SU-DHL-6 (cell line): ENCODE measurements around the gene ATF6.

Experiments used
- H2AFZ ChIP-seq: fragments of 200-600 bp; sonication (generic); 2 replicates; pipeline ENCODE4 v1.6.1; 2014; ENCODE audit warnings: low read depth, mild to moderate bottlenecking, moderate library complexity, mixed read lengths, antibody characterized with exemption, low read length; ENCODE audit not compliant: severe bottlenecking
- H3F3A ChIP-seq: fragments of 200-600 bp; shearing (Covaris generic); 2 replicates; pipeline ENCODE4 v1.6.0; 2016; ENCODE audit warnings: antibody characterized with exemption, mild to moderate bottlenecking; ENCODE audit not compliant: insufficient read depth
- H3K27ac ChIP-seq: fragments of 200-600 bp; sonication (generic); 2 replicates; pipeline ENCODE4 v1.5.1; 2016; ENCODE audit warnings: low read depth, mild to moderate bottlenecking, low read length, moderate library complexity, mixed read lengths
- H3K27me3 ChIP-seq: fragments of 200-600 bp; sonication (generic), shearing (Covaris generic); 2 replicates; pipeline ENCODE4 v1.6.0; 2014; ENCODE audit warnings: mild to moderate bottlenecking, low read length
- H3K36me3 ChIP-seq: fragments of 200-600 bp; sonication (generic); 2 replicates; pipeline ENCODE4 v1.6.1; 2014; ENCODE audit warnings: mild to moderate bottlenecking, low read length, mixed read lengths
- H3K4me2 ChIP-seq: fragments of 300-600, 200-600 bp; shearing (Covaris generic), sonication (generic); 2 replicates; pipeline ENCODE4 v1.6.0; 2014; ENCODE audit warnings: low read length, low read depth, mild to moderate bottlenecking; ENCODE audit not compliant: poor library complexity, severe bottlenecking
- H3K4me3 ChIP-seq: fragments of 200-600 bp; sonication (generic); 2 replicates; pipeline ENCODE4 v1.5.1; 2014; ENCODE audit warnings: antibody characterized with exemption, low read length, mild to moderate bottlenecking, mixed read lengths; ENCODE audit not compliant: insufficient read depth, poor library complexity, severe bottlenecking
- H3K79me2 ChIP-seq: fragments of 200-600 bp; sonication (generic); 2 replicates; pipeline ENCODE4 v1.6.1; 2014; ENCODE audit warnings: mild to moderate bottlenecking, low read length, moderate library complexity; ENCODE audit not compliant: insufficient read depth
- H3K9ac ChIP-seq: fragments of 200-600 bp; sonication (generic); 2 replicates; pipeline ENCODE4 v1.7.0; 2014; ENCODE audit warnings: mild to moderate bottlenecking, low read length
- H3K9me2 ChIP-seq: fragments of 200-600 bp; sonication (generic); replicated peaks from 2 replicates; pipeline ENCODE4 v1.6.1; 2014; ENCODE audit warnings: low read length; ENCODE audit not compliant: insufficient read depth
- H3K9me3 ChIP-seq: fragments of 200-600 bp; sonication (generic); 2 replicates; pipeline ENCODE4 v1.6.1; 2014; ENCODE audit warnings: low read length, mixed read lengths; ENCODE audit not compliant: insufficient read depth
- H4K20me1 ChIP-seq: fragments of 200-600 bp; sonication (generic); 2 replicates; pipeline ENCODE4 v1.6.1; 2014; ENCODE audit warnings: low read depth, mild to moderate bottlenecking, antibody characterized with exemption, low read length, moderate library complexity, mixed read lengths
- CTCF ChIP-seq: fragments of 200-600 bp; sonication (generic); IDR thresholded peaks from one replicate; pipeline ENCODE4 v1.5.1; 2017; ENCODE audit warnings: antibody characterized with exemption, mild to moderate bottlenecking, low read length, moderate library complexity; ENCODE audit not compliant: insufficient read depth, poor library complexity, severe bottlenecking
- EZH2phosphoT487 ChIP-seq: fragments of 200-600 bp; sonication (generic), shearing (Covaris generic); conservative IDR thresholded peaks from 2 replicates; pipeline ENCODE4 v1.6.1; 2018; ENCODE audit warnings: mild to moderate bottlenecking, antibody characterized with exemption, low read length, moderate library complexity, mixed read lengths

Gene ATF6

GRCh38 chr1:162009501-162010174 is 243.5 kb downstream of the ATF6 start:
- H3K4me3 ChIP-seq = no peak overlapping the region
- no peak overlapping the region for H3K27ac ChIP-seq
- H3K4me2 ChIP-seq = no peak overlapping the region
- no peaks in the 10 kb centered on the region for H3K79me2 ChIP-seq
- H2AFZ ChIP-seq = no peak overlapping the region
- H3K27me3 ChIP-seq = no peaks in the 10 kb centered on the region
- H3K36me3 ChIP-seq = no peaks in the 10 kb centered on the region
- H4K20me1 ChIP-seq = no peaks in the 10 kb centered on the region
- TF ChIP-seq CTCF (no peak), EZH2phosphoT487 (no peak)
- no peaks in the 10 kb centered on the region for H3F3A ChIP-seq
- H3K9me2 ChIP-seq = no peaks in the 10 kb centered on the region
- H3K9ac ChIP-seq = no peak overlapping the region
- H3K9me3 ChIP-seq = peaks cover 7% of the 10 kb centered on the region; the same call in 1 of the 2 replicates

- H3K4me2 ChIP-seq = no peak overlapping the region
- TF ChIP-seq EZH2phosphoT487 = no peak
- no peak for TF ChIP-seq CTCF
- no peak overlapping the region for H2AFZ ChIP-seq
- no peaks in the 10 kb centered on the region for H3K36me3 ChIP-seq
- H3K9ac ChIP-seq = no peak overlapping the region
- no peak overlapping the region for H3K4me3 ChIP-seq
- H3K9me2 ChIP-seq = no peaks in the 10 kb centered on the region
- no peaks in the 10 kb centered on the region for H3K27me3 ChIP-seq
- no peaks in the 10 kb centered on the region for H3K79me2 ChIP-seq
- H4K20me1 ChIP-seq = no peaks in the 10 kb centered on the region
- H3K9me3 ChIP-seq = peaks cover 7% of the 10 kb centered on the region; the same call in 1 of the 2 replicates
- H3F3A ChIP-seq = no peaks in the 10 kb centered on the region
- no peak overlapping the region for H3K27ac ChIP-seq
Observed at GRCh38 chr1:162010175-162010506, 244.0 kb downstream of the ATF6 start.

- no peaks in the 10 kb centered on the region for H4K20me1 ChIP-seq
- H3K4me2 ChIP-seq = no peak overlapping the region
- H3K9ac ChIP-seq = no peak overlapping the region
- H3K27me3 ChIP-seq = no peaks in the 10 kb centered on the region
- no peak overlapping the region for H2AFZ ChIP-seq
- H3K27ac ChIP-seq = no peak overlapping the region
- H3K9me2 ChIP-seq = no peaks in the 10 kb centered on the region
- no peak overlapping the region for H3K4me3 ChIP-seq
- H3K36me3 ChIP-seq = no peaks in the 10 kb centered on the region
- H3K9me3 ChIP-seq = peaks cover 7% of the 10 kb centered on the region; the same call in 1 of the 2 replicates
- no peaks in the 10 kb centered on the region for H3K79me2 ChIP-seq
- no peaks in the 10 kb centered on the region for H3F3A ChIP-seq
- TF ChIP-seq CTCF (no peak), EZH2phosphoT487 (no peak)
Observed at GRCh38 chr1:162011337-162012012, 245.4 kb downstream of the ATF6 start.
